ENCODE data around the gene OR52B6.

OR52B6 gene

DNA sequence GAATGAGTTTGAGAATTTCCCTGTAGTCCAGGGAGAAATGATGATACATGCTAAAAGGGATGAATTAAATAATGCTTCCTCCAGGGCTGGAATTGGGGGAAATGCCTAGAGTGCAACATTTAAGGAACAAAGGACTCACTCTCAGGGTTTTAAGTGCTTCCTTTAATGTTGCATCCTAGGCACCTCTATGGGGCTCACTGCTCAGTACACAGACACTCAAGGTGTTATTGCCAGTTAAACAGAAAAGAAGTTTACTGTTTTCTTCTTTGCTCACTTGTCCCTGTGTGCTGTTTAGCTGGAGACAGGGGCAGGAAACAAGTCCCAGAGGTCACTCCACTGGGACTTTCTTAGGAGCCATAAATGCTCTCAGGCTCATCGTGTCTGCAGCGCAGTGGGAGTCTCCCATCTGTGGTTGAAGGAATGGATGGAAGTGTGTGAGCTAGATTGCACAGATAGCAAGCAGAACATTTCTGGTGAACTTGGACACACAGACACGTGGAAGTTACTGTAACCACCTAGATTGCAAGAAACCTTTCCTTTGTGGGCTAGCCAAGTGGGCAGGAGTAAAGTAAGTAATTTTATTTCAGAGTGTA lies 24.0 kb upstream of the OR52B6 start (continued):
- TF ChIP-seq ZNF2 (tag by site-specific recombination; IDR thresholded peaks at IDR 0.05): no peak
- TF ChIP-seq, protein P1, sequence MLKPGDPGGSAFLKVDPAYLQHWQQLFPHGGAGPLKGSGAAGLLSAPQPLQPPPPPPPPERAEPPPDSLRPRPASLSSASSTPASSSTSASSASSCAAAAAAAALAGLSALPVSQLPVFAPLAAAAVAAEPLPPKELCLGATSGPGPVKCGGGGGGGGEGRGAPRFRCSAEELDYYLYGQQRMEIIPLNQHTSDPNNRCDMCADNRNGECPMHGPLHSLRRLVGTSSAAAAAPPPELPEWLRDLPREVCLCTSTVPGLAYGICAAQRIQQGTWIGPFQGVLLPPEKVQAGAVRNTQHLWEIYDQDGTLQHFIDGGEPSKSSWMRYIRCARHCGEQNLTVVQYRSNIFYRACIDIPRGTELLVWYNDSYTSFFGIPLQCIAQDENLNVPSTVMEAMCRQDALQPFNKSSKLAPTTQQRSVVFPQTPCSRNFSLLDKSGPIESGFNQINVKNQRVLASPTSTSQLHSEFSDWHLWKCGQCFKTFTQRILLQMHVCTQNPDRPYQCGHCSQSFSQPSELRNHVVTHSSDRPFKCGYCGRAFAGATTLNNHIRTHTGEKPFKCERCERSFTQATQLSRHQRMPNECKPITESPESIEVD (tag by site-specific recombination; IDR thresholded peaks at IDR 0.05): no peak

DNA sequence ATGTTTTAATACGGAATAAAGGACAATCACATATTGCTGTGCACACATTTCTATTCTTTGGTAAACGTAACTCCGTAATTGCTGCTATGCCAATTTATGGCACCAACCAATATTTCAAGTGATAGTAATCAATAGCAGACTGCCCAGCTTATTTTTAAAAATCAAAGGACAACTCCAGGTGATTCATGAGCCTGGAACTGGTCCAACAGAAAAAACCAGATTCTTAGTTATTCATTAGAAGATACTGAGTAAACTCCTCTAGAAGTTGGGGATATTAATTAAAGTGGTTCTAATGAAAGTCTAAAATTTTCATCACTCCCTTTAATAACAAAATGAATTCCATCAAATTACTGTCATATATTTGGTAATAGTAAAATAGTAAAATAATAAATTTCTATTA lies 22.9 kb upstream of the OR52B6 start:
- no peak for TF ChIP-seq ZNF776 (tag by site-specific recombination; IDR thresholded peaks at IDR 0.05; ENCODE audit: borderline replicate concordance)
- no peak for TF ChIP-seq ZSCAN23 (tag by site-specific recombination; IDR thresholded peaks at IDR 0.05)
- no peak for TF ChIP-seq ZSCAN16 (tag by site-specific recombination; IDR thresholded peaks at IDR 0.05)
- TF ChIP-seq, protein P2, sequence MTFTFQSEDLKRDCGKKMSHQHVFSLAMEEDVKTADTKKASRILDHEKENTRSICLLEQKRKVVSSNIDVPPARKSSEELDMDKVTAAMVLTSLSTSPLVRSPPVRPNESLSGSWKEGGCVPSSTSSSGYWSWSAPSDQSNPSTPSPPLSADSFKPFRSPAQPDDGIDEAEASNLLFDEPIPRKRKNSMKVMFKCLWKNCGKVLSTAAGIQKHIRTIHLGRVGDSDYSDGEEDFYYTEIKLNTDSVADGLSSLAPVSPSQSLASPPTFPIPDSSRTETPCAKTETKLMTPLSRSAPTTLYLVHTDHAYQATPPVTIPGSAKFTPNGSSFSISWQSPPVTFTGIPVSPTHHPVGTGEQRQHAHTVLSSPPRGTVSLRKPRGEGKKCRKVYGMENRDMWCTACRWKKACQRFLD (tag by site-specific recombination; IDR thresholded peaks at IDR 0.05): no peak
- TF ChIP-seq ZNF561 (tag by site-specific recombination; IDR thresholded peaks at IDR 0.05; ENCODE audit: borderline replicate concordance): no peak
- no peak for TF ChIP-seq ZNF354C (tag by site-specific recombination; IDR thresholded peaks at IDR 0.05; ENCODE audit: borderline replicate concordance, low read depth)
- no peak for TF ChIP-seq ZNF274 (IDR thresholded peaks at IDR 0.05; ENCODE audit: low read length)
- TF ChIP-seq ZNF274 (tag by site-specific recombination; IDR thresholded peaks at IDR 0.05; ENCODE audit: borderline replicate concordance): no peak
- TF ChIP-seq ZNF132 (tag by site-specific recombination; IDR thresholded peaks at IDR 0.05; ENCODE audit: borderline replicate concordance): no peak
- TF ChIP-seq ZNF184 (tag by site-specific recombination; IDR thresholded peaks at IDR 0.05): no peak
- TF ChIP-seq, protein P3, sequence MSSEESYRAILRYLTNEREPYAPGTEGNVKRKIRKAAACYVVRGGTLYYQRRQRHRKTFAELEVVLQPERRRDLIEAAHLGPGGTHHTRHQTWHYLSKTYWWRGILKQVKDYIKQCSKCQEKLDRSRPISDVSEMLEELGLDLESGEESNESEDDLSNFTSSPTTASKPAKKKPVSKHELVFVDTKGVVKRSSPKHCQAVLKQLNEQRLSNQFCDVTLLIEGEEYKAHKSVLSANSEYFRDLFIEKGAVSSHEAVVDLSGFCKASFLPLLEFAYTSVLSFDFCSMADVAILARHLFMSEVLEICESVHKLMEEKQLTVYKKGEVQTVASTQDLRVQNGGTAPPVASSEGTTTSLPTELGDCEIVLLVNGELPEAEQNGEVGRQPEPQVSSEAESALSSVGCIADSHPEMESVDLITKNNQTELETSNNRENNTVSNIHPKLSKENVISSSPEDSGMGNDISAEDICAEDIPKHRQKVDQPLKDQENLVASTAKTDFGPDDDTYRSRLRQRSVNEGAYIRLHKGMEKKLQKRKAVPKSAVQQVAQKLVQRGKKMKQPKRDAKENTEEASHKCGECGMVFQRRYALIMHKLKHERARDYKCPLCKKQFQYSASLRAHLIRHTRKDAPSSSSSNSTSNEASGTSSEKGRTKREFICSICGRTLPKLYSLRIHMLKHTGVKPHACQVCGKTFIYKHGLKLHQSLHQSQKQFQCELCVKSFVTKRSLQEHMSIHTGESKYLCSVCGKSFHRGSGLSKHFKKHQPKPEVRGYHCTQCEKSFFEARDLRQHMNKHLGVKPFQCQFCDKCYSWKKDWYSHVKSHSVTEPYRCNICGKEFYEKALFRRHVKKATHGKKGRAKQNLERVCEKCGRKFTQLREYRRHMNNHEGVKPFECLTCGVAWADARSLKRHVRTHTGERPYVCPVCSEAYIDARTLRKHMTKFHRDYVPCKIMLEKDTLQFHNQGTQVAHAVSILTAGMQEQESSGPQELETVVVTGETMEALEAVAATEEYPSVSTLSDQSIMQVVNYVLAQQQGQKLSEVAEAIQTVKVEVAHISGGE (tag by site-specific recombination; conservative IDR thresholded peaks at IDR 0.05; ENCODE audit: low read depth): no peak
- TF ChIP-seq ZNF621 (tag by site-specific recombination; IDR thresholded peaks at IDR 0.05): no peak
- no peak for TF ChIP-seq ZNF654 (tag by site-specific recombination; IDR thresholded peaks at IDR 0.05; ENCODE audit: low read depth)
- TF ChIP-seq, protein P4, sequence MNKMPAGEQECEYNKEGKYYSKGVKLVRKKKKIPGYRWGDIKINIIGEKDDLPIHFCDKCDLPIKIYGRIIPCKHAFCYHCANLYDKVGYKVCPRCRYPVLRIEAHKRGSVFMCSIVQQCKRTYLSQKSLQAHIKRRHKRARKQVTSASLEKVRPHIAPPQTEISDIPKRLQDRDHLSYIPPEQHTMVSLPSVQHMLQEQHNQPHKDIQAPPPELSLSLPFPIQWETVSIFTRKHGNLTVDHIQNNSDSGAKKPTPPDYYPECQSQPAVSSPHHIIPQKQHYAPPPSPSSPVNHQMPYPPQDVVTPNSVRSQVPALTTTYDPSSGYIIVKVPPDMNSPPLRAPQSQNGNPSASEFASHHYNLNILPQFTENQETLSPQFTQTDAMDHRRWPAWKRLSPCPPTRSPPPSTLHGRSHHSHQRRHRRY (tag by site-specific recombination; IDR thresholded peaks at IDR 0.05): no peak
- TF ChIP-seq ZNF785 (tag by site-specific recombination; IDR thresholded peaks at IDR 0.05): no peak
- Histone ChIP-seq H3K4me3 (ENCODE audit: low read depth, low read length) (no peak overlapping the region), H3K4me1 (ENCODE audit: control insufficient read depth, insufficient read depth, low read length) (no peaks in the 10 kb centered on the region), H3K27ac (ENCODE audit: extremely low read depth, low read depth, low read length) (no peak overlapping the region), H3K9me3 (ENCODE audit: control insufficient read depth, insufficient read depth, low read depth, low read length) (no peaks in the 10 kb centered on the region), H3K36me3 (ENCODE audit: control insufficient read depth in 2 of 2, insufficient read depth in 1 of 2, low read length in 2 of 2) (no peaks in the 10 kb centered on the region)
- ChIA-PET POLR2A (no interaction called here), CTCF (no interaction called here)
